Stomach (tissue), 4 donors: Measurements from ENCODE around the gene C1orf35.

Source experiments
- CTCF ChIP-seq, 7 experiments: fragments of 450-650 bp in 4 of 7; fragments of 200-600 bp in 3 of 7; sonication (generic) in 3 of 7; IDR thresholded peaks; one replicate each; pipeline ENCODE4 v1.5.1; 2016 to 2019; ENCODE audit warnings: antibody characterized with exemption in 7 of 7, control low read depth in 2 of 7, mild to moderate bottlenecking in 1 of 7
- EP300 ChIP-seq: sonication (generic); formaldehyde crosslinking; IDR thresholded peaks from one replicate; pipeline ENCODE4 v1.6.1; 2017; ENCODE audit warnings: antibody characterized with exemption
- POLR2A ChIP-seq, 4 donors: fragments of 450-650 bp; IDR thresholded peaks; one replicate each; pipeline ENCODE4 v1.6.1; 2016; ENCODE audit warnings: antibody characterized with exemption in 4 of 4, control low read depth in 2 of 4, mild to moderate bottlenecking in 1 of 4, moderate library complexity in 1 of 4
- POLR2AphosphoS5 ChIP-seq, 3 donors: sonication (generic); formaldehyde crosslinking; IDR thresholded peaks; one replicate each; pipeline ENCODE4 v1.6.1; 2016; ENCODE audit warnings: antibody characterized with exemption in 3 of 3

DNA sequence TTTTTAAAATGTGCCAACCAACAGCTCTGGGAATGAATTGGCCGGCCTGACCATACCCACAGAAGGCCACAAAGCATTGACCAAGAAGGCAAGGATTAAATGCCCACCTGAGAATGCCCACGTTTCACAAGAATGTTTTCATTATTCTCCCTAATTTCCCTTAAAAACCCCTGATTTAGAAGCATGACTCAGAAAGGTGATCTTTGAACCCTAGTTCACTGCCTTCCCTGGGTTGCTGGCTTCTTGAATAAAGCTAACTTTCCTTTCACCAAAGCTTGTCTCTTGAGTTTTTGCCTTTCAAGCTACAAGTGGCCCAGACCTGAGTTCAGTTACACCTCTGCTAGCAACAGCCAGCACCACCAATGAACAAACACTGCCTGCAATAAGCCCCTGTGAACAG lies 20.4 kb upstream of the C1orf35 start:
- TF ChIP-seq POLR2AphosphoS5 (IDR thresholded peaks at IDR 0.05), result no peak
- no peak for TF ChIP-seq CTCF (IDR thresholded peaks at IDR 0.05)
- TF ChIP-seq POLR2A (IDR thresholded peaks at IDR 0.05), result no peak
- no peak for TF ChIP-seq EP300
